HG02885 (cell line): ENCODE data around the gene ZNF593OS.

Experiments used
- ATAC-seq: cut with Tn5 transposase; IDR thresholded peaks from one replicate; pipeline ENCODE4 v1.9.1; 2021; ENCODE audit warnings: mild to moderate bottlenecking; ENCODE audit not compliant: unreplicated experiment, poor library complexity

Gene ZNF593OS

GRCh38 chr1:26160527-26161414 lies 10.9 kb downstream of the ZNF593OS start:
- no peak for ATAC-seq

- no peak for ATAC-seq
Measured at GRCh38 chr1:26159743-26160039, 11.9 kb downstream of the ZNF593OS start.

- no peak for ATAC-seq
Measured at GRCh38 chr1:26158908-26159742, 12.5 kb downstream of the ZNF593OS start, which contains the start of gene FAM110D. TSS of gene FAM110D (plus strand) at chr1:26159079. CDS start at chr1:26161292, 2,213 bp downstream.

GRCh38 chr1:26158271-26158907 lies 13.2 kb downstream of the ZNF593OS start:
- no peak for ATAC-seq

GRCh38 chr1:26156285-26157038 lies 15.2 kb downstream of the ZNF593OS start:
- ATAC-seq, result no peak

- no peak for ATAC-seq
Measured at GRCh38 chr1:26155370-26156284, 16.0 kb downstream of the ZNF593OS start.

GRCh38 chr1:26154750-26155149 lies 16.9 kb downstream of the ZNF593OS start:
- ATAC-seq, result no peak

GRCh38 chr1:26153966-26154532 lies 17.6 kb downstream of the ZNF593OS start:
- no peak for ATAC-seq

- no peak for ATAC-seq
Measured at GRCh38 chr1:26148887-26149286, 22.7 kb downstream of the ZNF593OS start.

GRCh38 chr1:26145960-26146294 lies 25.7 kb downstream of the ZNF593OS start:
- no peak for ATAC-seq

GRCh38 chr1:26145041-26145959 lies 26.3 kb downstream of the ZNF593OS start:
- peak; percentile 50 for ATAC-seq

- ATAC-seq, result no peak
Measured at GRCh38 chr1:26142159-26142558, 29.5 kb downstream of the ZNF593OS start.

- ATAC-seq, result no peak
Measured at GRCh38 chr1:26138974-26139558, 32.6 kb downstream of the ZNF593OS start.

GRCh38 chr1:26134466-26134865 lies 37.2 kb downstream of the ZNF593OS start:
- no peak for ATAC-seq

GRCh38 chr1:26132834-26133167 lies 38.8 kb downstream of the ZNF593OS start:
- ATAC-seq, result no peak

- ATAC-seq, result no peak
Measured at GRCh38 chr1:26132128-26132833, 39.4 kb downstream of the ZNF593OS start.

- no peak for ATAC-seq
Measured at GRCh38 chr1:26130695-26131094, 40.9 kb downstream of the ZNF593OS start.
